Right lobe of liver (tissue), 6 donors: Measurements from ENCODE around the gene GNL2. TPM values are rescaled to one million over a fixed set of nuclear protein-coding genes. Genes with fewer than 3 reads are reported as not detected.

Source experiments
- ATAC-seq, 4 donors: fragments of 200-7000 bp; cut with Tn5 transposase; one replicate each; pipeline ENCODE4 v1.9.1; 2020; ENCODE audit warnings: mild to moderate bottlenecking in 4 of 4, moderate library complexity in 4 of 4
- DNase-seq, 3 donors: peaks; one replicate each; pipeline ENCODE4 v3.0.0-alpha.2; 2020
- H3K27ac ChIP-seq, 3 donors: fragments of 200-600 bp; one replicate each; pipeline ENCODE4 v1.8.0; 2022
- H3K27me3 ChIP-seq, 2 donors: fragments of 200-600 bp; one replicate each; pipeline ENCODE4 v1.8.0; 2022
- H3K36me3 ChIP-seq, 4 donors: fragments of 200-600 bp; sonication (generic) in 1 of 4; one replicate each; pipeline versions ENCODE4 v1.5.1 to v1.8.0; 2017 to 2022; ENCODE audit warnings: control low read depth in 1 of 4
- H3K4me1 ChIP-seq, 4 donors: fragments of 200-600 bp; sonication (generic) in 1 of 4; one replicate each; pipeline versions ENCODE4 v1.5.1 to v1.8.0; 2017 to 2022; ENCODE audit warnings: control low read depth in 1 of 4
- H3K4me3 ChIP-seq, 3 donors: fragments of 200-600 bp; one replicate each; pipeline ENCODE4 v1.8.0; 2022
- H3K9me3 ChIP-seq, 4 donors: fragments of 200-600 bp; sonication (generic) in 1 of 4; one replicate each; pipeline versions ENCODE4 v1.5.1 to v1.8.0; 2017 to 2022; ENCODE audit warnings: control low read depth in 1 of 4
- CTCF ChIP-seq, 4 donors: fragments of 200-600 bp in 3 of 4; fragments of 450-650 bp in 1 of 4; IDR thresholded peaks; one replicate each; pipeline versions ENCODE4 v1.5.1 to v1.8.0; 2016 to 2022; ENCODE audit warnings: antibody characterized with exemption in 4 of 4, mild to moderate bottlenecking in 2 of 4
- POLR2A ChIP-seq: fragments of 450-650 bp; IDR thresholded peaks from one replicate; pipeline ENCODE4 v1.6.1; 2017; ENCODE audit warnings: antibody characterized with exemption, mild to moderate bottlenecking
- WGBS: methylation state at CpG from one replicate; pipeline ENCODE4 v1.1.6; 2018; ENCODE audit warnings: low coverage, low lambda C conversion rate; ENCODE audit not compliant: insufficient coverage; ENCODE audit errors: missing lambda C conversion rate; 5-methylcytosine and 5-hydroxymethylcytosine counted together
- intact Hi-C, 2 donors: fragments of 100-400 bp; cut with DNase I; formaldehyde crosslinking; loops; one replicate each; pipeline versions ENCODE4 v1.11.2 to v1.14.1; 2022
- total RNA-seq, 6 experiments: library from RNA; depleted of rRNA in 2 of 6; stranded (reverse); fragments of >200 nt in 2 of 6; fragmentation: NEBNext Ultra II Directional in 3 of 6; extraction: Animal tissue kit (Norgen Biotek cat#: 25700) in 3 of 6; gene quantifications; one replicate each; pipeline versions ENCODE4 v1.1.0 to v1.2.4, GENCODE V29; 2016 to 2023
- donor health status: DM: no; HTN: yes; CAD: no.
- donor health status: DM: no; HTN: no; CAD: no.
- donor health status: DM: no; HTN: no; CAD: no.
- donor health status: DM: no; HTN: yes; CAD: no.
- donor health status: DM: no; HTN: yes; CAD: no.

Gene GNL2
- total RNA-seq, 6 experiments from 2014 or later = 10.4 to 29.0 (median 19.9) TPM

DNA sequence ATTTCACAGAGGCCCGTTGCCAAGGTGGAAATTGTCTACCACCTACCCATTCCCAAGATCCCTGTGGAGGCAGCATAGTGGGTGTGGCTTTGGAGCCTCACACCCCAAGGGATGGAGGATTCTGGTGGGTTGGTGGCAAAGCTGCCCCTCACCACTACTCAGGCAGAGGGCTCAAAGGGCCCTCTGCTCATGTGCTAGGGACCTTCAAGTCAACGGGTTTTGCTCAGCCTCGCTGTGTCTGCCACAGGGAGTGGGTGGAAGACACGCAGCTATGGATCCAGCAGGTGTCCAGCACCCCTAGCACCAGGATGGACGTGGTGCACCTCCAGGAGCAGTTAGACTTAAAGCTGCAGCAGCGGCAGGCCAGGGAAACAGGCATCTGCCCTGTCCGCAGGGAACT, 36.7 kb downstream of the GNL2 start:
- no peaks in the 10 kb centered on the region for H3K9me3 ChIP-seq
- no peak for ATAC-seq
- H3K4me3 ChIP-seq = no peak overlapping the region
- H3K27me3 ChIP-seq = no peaks in the 10 kb centered on the region
- 100% methylated on average over 1 of the region's 7 CpGs for WGBS
- H3K36me3 ChIP-seq = no peaks in the 10 kb centered on the region
- no peak overlapping the region for H3K27ac ChIP-seq
- intact Hi-C loops = no loop called here
- no peak for DNase-seq
- TF ChIP-seq POLR2A (no peak), CTCF (IDR thresholded peaks at IDR 0.05) (no peak)
- H3K4me1 ChIP-seq = peaks cover 0 to 16% (median 0%) of the 10 kb centered on the region in 4 donors

GRCh38 chr1:37558411-37558810, 37.3 kb downstream of the GNL2 start:
- H3K4me3 ChIP-seq = no peak overlapping the region
- H3K36me3 ChIP-seq = no peaks in the 10 kb centered on the region
- H3K27ac ChIP-seq = no peak overlapping the region
- WGBS = 73% methylated on average over 1 of the region's 1 CpG
- no peak for DNase-seq
- no peak for ATAC-seq
- no peaks in the 10 kb centered on the region for H3K27me3 ChIP-seq
- intact Hi-C loops = no loop called here
- H3K4me1 ChIP-seq = peaks cover 0 to 17% (median under 1%) of the 10 kb centered on the region in 4 donors
- TF ChIP-seq CTCF (IDR thresholded peaks at IDR 0.05) = no peak
- TF ChIP-seq POLR2A = no peak
- no peaks in the 10 kb centered on the region for H3K9me3 ChIP-seq

DNA sequence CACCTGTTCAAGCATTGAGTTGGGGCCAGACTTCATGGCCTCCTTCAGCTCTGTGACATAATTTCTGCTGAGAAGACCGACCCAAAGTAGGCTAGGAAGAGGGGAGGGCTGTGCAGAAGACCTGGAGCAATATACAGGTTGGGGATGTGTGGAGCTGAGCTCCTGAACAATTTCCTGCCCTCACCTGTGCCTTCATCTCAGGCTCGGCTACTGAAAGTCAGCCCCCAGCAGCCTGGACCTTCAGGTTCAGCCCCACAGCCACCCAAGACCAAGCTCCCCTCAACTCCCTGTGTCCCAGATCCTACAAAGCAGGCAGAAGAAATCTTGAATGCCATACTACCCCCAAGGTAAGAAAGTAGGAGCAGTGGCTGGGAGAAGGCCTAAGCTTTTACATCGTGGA, 38.3 kb downstream of the GNL2 start:
- no peak for ATAC-seq
- H3K4me1 ChIP-seq = peaks cover 0 to 18% (median 5%) of the 10 kb centered on the region in 4 donors
- no peaks in the 10 kb centered on the region for H3K9me3 ChIP-seq
- H3K27ac ChIP-seq = no peak overlapping the region
- WGBS = no CpG with 5 or more reads among the region's 3 CpGs
- intact Hi-C loops = no loop called here
- no peak for DNase-seq
- H3K36me3 ChIP-seq = peaks cover 0 to under 1% (median 0%) of the 10 kb centered on the region in 4 donors
- H3K27me3 ChIP-seq = no peaks in the 10 kb centered on the region
- peak overlapping the region; percentile 37 to 57 (median 48) for H3K4me3 ChIP-seq
- TF ChIP-seq POLR2A (no peak), CTCF (IDR thresholded peaks at IDR 0.05) (no peak)

DNA sequence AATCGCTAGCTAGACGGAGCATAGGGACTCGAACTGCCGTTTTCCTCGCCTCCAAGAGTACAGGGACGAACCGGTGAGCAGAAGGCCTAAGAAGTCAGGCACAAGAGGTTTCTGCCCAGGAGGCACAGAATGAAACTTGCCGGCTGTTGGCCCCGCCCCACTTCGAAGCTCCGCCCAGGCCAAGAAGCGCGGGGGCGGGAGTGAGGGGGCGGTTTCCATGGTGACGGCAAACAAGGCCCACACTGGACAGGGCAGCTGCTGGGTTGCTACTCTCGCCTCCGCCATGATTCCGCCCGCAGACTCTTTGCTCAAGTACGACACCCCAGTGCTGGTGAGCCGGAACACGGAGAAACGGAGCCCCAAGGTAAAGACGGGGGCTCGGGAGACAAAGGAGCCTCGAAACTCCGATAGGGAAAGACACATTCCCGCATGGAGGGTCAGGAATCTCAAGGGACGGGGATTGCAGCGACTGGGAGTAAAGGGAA, 39.0 kb downstream of the GNL2 start, which contains the start of gene DNALI1:
Gene DNALI1, plus strand, starts transcription at position 229 of the 485 bp plus-strand sequence. Its CDS starts 55 bp downstream, at position 284.
- no peak within 1 kb of the TSS for H3K27ac ChIP-seq
- TF ChIP-seq CTCF (IDR thresholded peaks at IDR 0.05) (no peak), POLR2A (no peak)
- peaks cover 0 to 15% (median 5%) of the 10 kb centered on the region in 4 donors for H3K4me1 ChIP-seq
- peaks cover 0 to 7% (median 0%) of the 10 kb centered on the region in 4 donors for H3K36me3 ChIP-seq
- 14% methylated on average over 25 of the region's 31 CpGs for WGBS
- DNase-seq (peak; percentile 87 to 92 (median 91)), ATAC-seq (peak; percentile 92 to 95 (median 94))
- H3K9me3 ChIP-seq = no peaks in the 10 kb centered on the region
- H3K27me3 ChIP-seq = no peaks in the 10 kb centered on the region
- intact Hi-C loops = no loop called here
- H3K4me3 ChIP-seq = peak within 1 kb of the TSS; percentile 37 to 57 (median 48)
